K562 (cell line): ENCODE data around the gene OSGEP. TPM values are rescaled to one million over a fixed set of nuclear protein-coding genes. Genes with fewer than 3 reads are reported as not detected.

Experiments used
- CCAR2 ChIP-seq: fragments of 200-400 bp; formaldehyde crosslinking; IDR thresholded peaks from 2 replicates; pipeline ENCODE4 v1.6.1; 2017; ENCODE audit warnings: mild to moderate bottlenecking, low read depth, low read length
- EP300 ChIP-seq: IDR thresholded peaks from 2 replicates; pipeline ENCODE4 v1.6.1; 2012; ENCODE audit warnings: low read length, improper control_type of control experiment
- ESRRB ChIP-seq: fragments of 250-450 bp; sonication (Bioruptor Pico); IDR thresholded peaks from 2 replicates; pipeline ENCODE4 v1.5.0; 2020; ENCODE audit warnings: mild to moderate bottlenecking, moderate library complexity, borderline replicate concordance
- ETS1 ChIP-seq: conservative IDR thresholded peaks from 2 replicates; pipeline ENCODE4 v1.6.1; 2011; ENCODE audit warnings: low read depth, mild to moderate bottlenecking, low read length; ENCODE audit not compliant: control insufficient read depth
- FOXJ3 ChIP-seq: sonication (generic); formaldehyde crosslinking; IDR thresholded peaks from 2 replicates; pipeline ENCODE4 v1.4.0; 2020; ENCODE audit warnings: mild to moderate bottlenecking, missing genetic modification reagents
- IFI16 ChIP-seq: fragments of 250-450 bp; sonication (Bioruptor Pico); IDR thresholded peaks from 2 replicates; pipeline ENCODE4 v2.1.2; 2022; ENCODE audit warnings: mild to moderate bottlenecking, inconsistent platforms
- ILK ChIP-seq: fragments of 450-650 bp; IDR thresholded peaks from 2 replicates; pipeline ENCODE4 v1.6.1; 2016; ENCODE audit warnings: missing genetic modification characterization, low read depth, mild to moderate bottlenecking, missing compliant biosample characterization, moderate library complexity, borderline replicate concordance
- MAX ChIP-seq: sonication (generic); formaldehyde crosslinking; IDR thresholded peaks from 2 replicates; pipeline ENCODE4 v1.9.0; 2022; ENCODE audit warnings: mild to moderate bottlenecking, missing genetic modification reagents
- NCOA1 ChIP-seq: fragments of 450-650 bp; IDR thresholded peaks from 2 replicates; pipeline ENCODE4 v1.6.1; 2016; ENCODE audit warnings: low read depth
- PCBP1 ChIP-seq: fragments of 200-400 bp; formaldehyde crosslinking; IDR thresholded peaks from 2 replicates; pipeline ENCODE4 v1.6.1; 2018; ENCODE audit warnings: mild to moderate bottlenecking, low read depth, low read length; ENCODE audit not compliant: poor library complexity, severe bottlenecking
- RBBP5 ChIP-seq: fragments of 200-600 bp; sonication (generic); IDR thresholded peaks from 2 replicates; pipeline ENCODE4 v1.6.1; 2012; ENCODE audit warnings: borderline replicate concordance, mild to moderate bottlenecking, low read length, control low read depth, inconsistent platforms; ENCODE audit not compliant: insufficient read depth, poor library complexity, severe bottlenecking
- RFX7 ChIP-seq: fragments of 250-450 bp; sonication (Bioruptor Pico); IDR thresholded peaks from 2 replicates; pipeline ENCODE4 v1.5.1; 2021; ENCODE audit warnings: mild to moderate bottlenecking
- SOX6 ChIP-seq: fragments of 450-650 bp; IDR thresholded peaks from 2 replicates; pipeline ENCODE4 v1.6.1; 2014; ENCODE audit warnings: mild to moderate bottlenecking
- SRSF9 ChIP-seq: fragments of 200-400 bp; formaldehyde crosslinking; IDR thresholded peaks from 2 replicates; pipeline ENCODE4 v1.6.1; 2017; ENCODE audit warnings: low read depth, low read length, borderline replicate concordance
- TBL1XR1 ChIP-seq, 2 experiments: IDR thresholded peaks; 2 replicates each; pipeline ENCODE4 v1.6.1; 2012; ENCODE audit warnings: improper control_type of control experiment in 2 of 2, low read length in 2 of 2, mild to moderate bottlenecking in 1 of 2
- TCF7 ChIP-seq: sonication (generic); IDR thresholded peaks from 2 replicates; pipeline ENCODE4 v1.6.1; 2016; ENCODE audit warnings: antibody characterized with exemption, borderline replicate concordance
- TEAD2 ChIP-seq: fragments of 450-650 bp; IDR thresholded peaks from 2 replicates; pipeline ENCODE4 v1.6.1; 2016; ENCODE audit warnings: missing genetic modification characterization, control low read depth, missing compliant biosample characterization
- ZBTB12 ChIP-seq: fragments of 250-450 bp; sonication (Bioruptor Pico); IDR thresholded peaks from 2 replicates; pipeline ENCODE4 v1.4.0; 2020
- ZNF431 ChIP-seq: sonication (generic); formaldehyde crosslinking; IDR thresholded peaks from 2 replicates; pipeline ENCODE4 v1.8.0; 2022; ENCODE audit warnings: mild to moderate bottlenecking, missing genetic modification reagents
- polyA plus RNA-seq, 8 experiments: library from polyadenylated mRNA; depleted of rRNA in 4 of 8; stranded (reverse) in 5 of 8; unstranded in 3 of 8; fragments of >200 nt; fragmentation: Nextera tagmentation in 2 of 8; fragmentation: Illumina TruSeq in 1 of 8; extraction: Ambion mirVana in 2 of 8; extraction: Trizol in 1 of 8; gene quantifications; 2 replicates each; pipeline versions ENCODE4 v1.2.1 to v1.2.3, GENCODE V29; 2011 to 2014; ENCODE audit warnings: inconsistent platforms in 1 of 8, missing spikeins in 1 of 8
- total RNA-seq, 7 experiments: library from RNA; depleted of rRNA in 6 of 7; stranded (reverse); fragments of >200 nt in 6 of 7; fragmentation: Illumina TruSeq in 2 of 7; extraction: Trizol in 2 of 7; gene quantifications; 2 replicates each; pipeline versions ENCODE4 v1.2.1 to v1.2.3, GENCODE V29; 2011 to 2021; ENCODE audit warnings: low replicate concordance in 1 of 7
- TF ChIP-seq, protein P1 (sequence below): fragments of 250-450 bp; sonication (Bioruptor Pico); IDR thresholded peaks from 2 replicates; pipeline ENCODE4 v1.8.0; 2022; ENCODE audit warnings: moderate library complexity, mild to moderate bottlenecking, inconsistent platforms
- TF ChIP-seq, protein P2 (sequence below): fragments of 450-650 bp; IDR thresholded peaks from 2 replicates; pipeline ENCODE4 v1.6.1; 2016; ENCODE audit warnings: missing biosample characterization, missing genetic modification characterization

The OSGEP gene
- total and polyA plus RNA-seq, 9 of the 15 experiments (the other 6 are each of a cell fraction or from before 2014, with no cell fraction given): 32.1 to 59.2 (median 44.1) TPM

DNA sequence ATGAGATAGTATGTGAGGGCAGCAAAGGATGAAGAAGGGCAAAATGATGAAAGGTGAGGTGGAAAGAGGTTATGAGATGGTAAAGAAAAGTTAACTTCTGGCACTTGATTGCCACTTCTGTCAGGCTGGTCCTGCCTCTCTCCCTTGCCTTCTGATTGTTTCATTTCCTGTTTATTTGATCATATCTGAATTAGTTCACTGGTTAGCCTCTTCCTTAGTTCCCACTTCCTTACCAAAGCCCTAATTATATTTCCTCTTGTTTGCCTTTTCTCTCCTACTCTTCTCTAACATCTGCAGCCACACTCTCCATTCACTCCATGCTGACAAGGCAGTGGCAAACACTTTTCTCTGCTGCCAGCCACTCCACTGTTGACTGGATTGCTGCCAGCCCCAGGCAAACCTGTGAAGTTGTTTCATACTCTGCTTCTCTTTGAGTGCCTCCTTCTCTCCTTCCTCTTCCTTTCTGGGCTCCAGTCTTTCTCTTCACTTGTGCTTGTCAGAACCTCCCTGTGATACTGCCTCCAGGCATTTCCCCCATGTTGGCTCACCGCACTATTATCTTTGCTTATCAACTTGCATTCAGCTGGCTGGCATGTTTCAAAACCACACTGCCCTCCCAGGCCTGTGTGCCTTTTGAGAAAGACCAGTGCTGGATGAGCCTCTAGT lies 22.7 kb upstream of the OSGEP start (continued):
- TF ChIP-seq TBL1XR1 (IDR thresholded peaks at IDR 0.05; ENCODE audit: low read length in 2 of 2) (no peak), ILK (tag) (no peak), ESRRB (CRISPR knock-in tag) (no peak), CCAR2 (no peak), TCF7 (no peak), TEAD2 (tag) (no peak), FOXJ3 (CRISPR knock-in tag) (no peak), SRSF9 (no peak), RFX7 (CRISPR knock-in tag) (no peak), RBBP5 (no peak), ZBTB12 (CRISPR knock-in tag) (no peak), PCBP1 (no peak), ETS1 (no peak), SOX6 (peak; percentile 52), NCOA1 (no peak), EP300 (peak; percentile 42; the same call in 1 of the 2 replicates), IFI16 (no peak), MAX (CRISPR knock-in tag) (no peak), ZNF431 (no peak)
- TF ChIP-seq, protein P1, sequence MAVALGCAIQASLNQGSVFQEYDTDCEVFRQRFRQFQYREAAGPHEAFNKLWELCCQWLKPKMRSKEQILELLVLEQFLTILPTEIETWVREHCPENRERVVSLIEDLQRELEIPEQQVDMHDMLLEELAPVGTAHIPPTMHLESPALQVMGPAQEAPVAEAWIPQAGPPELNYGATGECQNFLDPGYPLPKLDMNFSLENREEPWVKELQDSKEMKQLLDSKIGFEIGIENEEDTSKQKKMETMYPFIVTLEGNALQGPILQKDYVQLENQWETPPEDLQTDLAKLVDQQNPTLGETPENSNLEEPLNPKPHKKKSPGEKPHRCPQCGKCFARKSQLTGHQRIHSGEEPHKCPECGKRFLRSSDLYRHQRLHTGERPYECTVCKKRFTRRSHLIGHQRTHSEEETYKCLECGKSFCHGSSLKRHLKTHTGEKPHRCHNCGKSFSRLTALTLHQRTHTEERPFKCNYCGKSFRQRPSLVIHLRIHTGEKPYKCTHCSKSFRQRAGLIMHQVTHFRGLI: no peak
- TF ChIP-seq, protein P2, sequence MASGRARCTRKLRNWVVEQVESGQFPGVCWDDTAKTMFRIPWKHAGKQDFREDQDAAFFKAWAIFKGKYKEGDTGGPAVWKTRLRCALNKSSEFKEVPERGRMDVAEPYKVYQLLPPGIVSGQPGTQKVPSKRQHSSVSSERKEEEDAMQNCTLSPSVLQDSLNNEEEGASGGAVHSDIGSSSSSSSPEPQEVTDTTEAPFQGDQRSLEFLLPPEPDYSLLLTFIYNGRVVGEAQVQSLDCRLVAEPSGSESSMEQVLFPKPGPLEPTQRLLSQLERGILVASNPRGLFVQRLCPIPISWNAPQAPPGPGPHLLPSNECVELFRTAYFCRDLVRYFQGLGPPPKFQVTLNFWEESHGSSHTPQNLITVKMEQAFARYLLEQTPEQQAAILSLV (tag): no peak
